GM12891 (cell line): ENCODE data around the gene CDC6.

Source experiments
- POLR2A ChIP-seq: IDR thresholded peaks from 2 replicates; pipeline ENCODE4 v1.6.1; 2011; ENCODE audit warnings: low read depth, low read length, control low read depth
- POLR2AphosphoS5 ChIP-seq: IDR thresholded peaks from 2 replicates; pipeline ENCODE4 v1.6.1; 2011; ENCODE audit warnings: low read depth, low read length, control low read depth

GRCh38 chr17:40349895-40350688, 62.4 kb downstream of the CDC6 start:
- TF ChIP-seq POLR2A, result no peak
- no peak for TF ChIP-seq POLR2AphosphoS5
